K562 (cell line): ENCODE measurements around the gene KCND3. TPM values are rescaled to one million over a fixed set of nuclear protein-coding genes. Genes with fewer than 3 reads are reported as not detected.

Experiments
- BRF1 ChIP-seq: IDR thresholded peaks from 3 replicates; pipeline ENCODE4 v1.6.1; 2011; ENCODE audit warnings: borderline replicate concordance, mild to moderate bottlenecking; ENCODE audit not compliant: insufficient read length; ENCODE audit errors: extremely low read depth
- CHCHD3 ChIP-seq: fragments of 250-450 bp; sonication (Bioruptor Pico); IDR thresholded peaks from 2 replicates; pipeline ENCODE4 v2.1.2; 2022; ENCODE audit warnings: mild to moderate bottlenecking
- CHD1 ChIP-seq: fragments of 200-600 bp; sonication (generic); IDR thresholded peaks from one replicate; pipeline ENCODE4 v1.6.1; 2012; ENCODE audit warnings: mild to moderate bottlenecking, moderate library complexity, low read length, inconsistent platforms
- CSDE1 ChIP-seq, 2 experiments: fragments of 450-650 bp; IDR thresholded peaks; 2 replicates each; pipeline ENCODE4 v1.6.1; 2016; ENCODE audit warnings: mild to moderate bottlenecking in 1 of 2
- DMBX1 ChIP-seq: fragments of 250-450 bp; sonication (Bioruptor Pico); IDR thresholded peaks from 2 replicates; pipeline ENCODE4 v1.8.0; 2022; ENCODE audit warnings: inconsistent platforms, mild to moderate bottlenecking, moderate library complexity, borderline replicate concordance
- ESRRA ChIP-seq: fragments of 450-650 bp; IDR thresholded peaks from 2 replicates; pipeline ENCODE4 v1.6.1; 2014; ENCODE audit warnings: low read depth, mild to moderate bottlenecking, moderate library complexity, borderline replicate concordance
- ETS2 ChIP-seq: IDR thresholded peaks from 2 replicates; pipeline ENCODE4 v1.6.1; 2016; ENCODE audit warnings: borderline replicate concordance, missing genetic modification characterization, mild to moderate bottlenecking, moderate library complexity, missing compliant biosample characterization; ENCODE audit not compliant: poor library complexity, severe bottlenecking
- GATA2 ChIP-seq: sonication (generic); formaldehyde crosslinking; IDR thresholded peaks from 2 replicates; pipeline ENCODE4 v1.4.0; 2020; ENCODE audit warnings: mild to moderate bottlenecking, missing genetic modification reagents
- HMGN3 ChIP-seq: IDR thresholded peaks from 2 replicates; pipeline ENCODE4 v1.6.1; 2011; ENCODE audit warnings: borderline replicate concordance, low read depth, mild to moderate bottlenecking, mixed read lengths, low read length; ENCODE audit not compliant: insufficient read length; ENCODE audit errors: extremely low read depth
- HNRNPK ChIP-seq: fragments of 200-400 bp; formaldehyde crosslinking; IDR thresholded peaks from one replicate; pipeline ENCODE4 v1.6.1; 2018; ENCODE audit warnings: mild to moderate bottlenecking, low read depth, low read length; ENCODE audit not compliant: poor library complexity, severe bottlenecking
- MIER1 ChIP-seq: fragments of 450-650 bp; IDR thresholded peaks from 2 replicates; pipeline ENCODE4 v1.6.1; 2016; ENCODE audit warnings: antibody characterized with exemption, mild to moderate bottlenecking, low read depth
- NCOA6 ChIP-seq: fragments of 450-650 bp; IDR thresholded peaks from 2 replicates; pipeline ENCODE4 v1.6.1; 2017; ENCODE audit warnings: mild to moderate bottlenecking
- NCOR1 ChIP-seq: fragments of 450-650 bp; IDR thresholded peaks from 2 replicates; pipeline ENCODE4 v1.6.1; 2016; ENCODE audit warnings: mild to moderate bottlenecking, moderate library complexity
- NUFIP1 ChIP-seq: fragments of 450-650 bp; IDR thresholded peaks from 2 replicates; pipeline ENCODE4 v1.6.1; 2018; ENCODE audit not compliant: partially characterized antibody
- PPARD ChIP-seq: fragments of 250-450 bp; sonication (Bioruptor Pico); IDR thresholded peaks from 2 replicates; pipeline ENCODE4 v1.8.0; 2022; ENCODE audit warnings: inconsistent platforms, mild to moderate bottlenecking, moderate library complexity
- PTBP1 ChIP-seq: fragments of 200-400 bp; formaldehyde crosslinking; IDR thresholded peaks from 2 replicates; pipeline ENCODE4 v1.6.1; 2017; ENCODE audit warnings: low read depth, low read length
- SMAD3 ChIP-seq: fragments of 450-650 bp; formaldehyde crosslinking; conservative IDR thresholded peaks from 2 replicates; pipeline ENCODE4 v1.4.0; 2020; ENCODE audit warnings: mild to moderate bottlenecking
- SNIP1 ChIP-seq: fragments of 450-650 bp; IDR thresholded peaks from 2 replicates; pipeline ENCODE4 v1.7.1; 2017; ENCODE audit warnings: low read depth, mild to moderate bottlenecking
- SREBF1 ChIP-seq: fragments of 150-350 bp; IDR thresholded peaks from 2 replicates; pipeline ENCODE4 v1.6.1; 2014; ENCODE audit warnings: antibody characterized with exemption, low read depth, low read length, borderline replicate concordance
- TEAD4 ChIP-seq, 2 experiments: sonication (generic) in 1 of 2; formaldehyde crosslinking in 1 of 2; IDR thresholded peaks; 2 replicates each; pipeline versions ENCODE4 v1.6.1 to v1.8.0; 2012 to 2022; ENCODE audit warnings: borderline replicate concordance in 1 of 2, inconsistent platforms in 1 of 2, low read length in 1 of 2, mild to moderate bottlenecking in 1 of 2, missing genetic modification reagents in 1 of 2
- WHSC1 ChIP-seq: IDR thresholded peaks from one replicate; pipeline ENCODE4 v1.6.1; 2012; ENCODE audit warnings: low read length, control low read depth, inconsistent platforms
- ZNF561 ChIP-seq: fragments of 450-650 bp; formaldehyde crosslinking; conservative IDR thresholded peaks from 2 replicates; pipeline ENCODE4 v1.4.0; 2020; ENCODE audit warnings: mild to moderate bottlenecking, moderate library complexity
- polyA plus RNA-seq, 8 experiments: library from polyadenylated mRNA; depleted of rRNA in 4 of 8; stranded (reverse) in 5 of 8; unstranded in 3 of 8; fragments of >200 nt; fragmentation: Nextera tagmentation in 2 of 8; fragmentation: Illumina TruSeq in 1 of 8; extraction: Ambion mirVana in 2 of 8; extraction: Trizol in 1 of 8; gene quantifications; 2 replicates each; pipeline versions ENCODE4 v1.2.1 to v1.2.3, GENCODE V29; 2011 to 2014; ENCODE audit warnings: inconsistent platforms in 1 of 8, missing spikeins in 1 of 8
- total RNA-seq, 7 experiments: library from RNA; depleted of rRNA in 6 of 7; stranded (reverse); fragments of >200 nt in 6 of 7; fragmentation: Illumina TruSeq in 2 of 7; extraction: Trizol in 2 of 7; gene quantifications; 2 replicates each; pipeline versions ENCODE4 v1.2.1 to v1.2.3, GENCODE V29; 2011 to 2021; ENCODE audit warnings: low replicate concordance in 1 of 7
- TF ChIP-seq, protein P1 (sequence below): fragments of 450-650 bp; formaldehyde crosslinking; IDR thresholded peaks from 2 replicates; pipeline ENCODE4 v1.4.0; 2020; ENCODE audit warnings: mild to moderate bottlenecking, moderate library complexity
- TF ChIP-seq, protein P2 (sequence below): IDR thresholded peaks from 2 replicates; pipeline ENCODE4 v1.6.1; 2011; ENCODE audit not compliant: insufficient read length; ENCODE audit errors: extremely low read depth
- TF ChIP-seq, protein P3 (sequence below): fragments of 450-650 bp; IDR thresholded peaks from 2 replicates; pipeline ENCODE4 v1.6.1; 2016; ENCODE audit warnings: low read depth, mild to moderate bottlenecking, moderate library complexity
- TF ChIP-seq, protein P4 (sequence below): sonication (generic); formaldehyde crosslinking; IDR thresholded peaks from 2 replicates; pipeline ENCODE4 v1.8.0; 2022; ENCODE audit warnings: mild to moderate bottlenecking, missing genetic modification reagents, borderline replicate concordance

Gene KCND3
- total and polyA plus RNA-seq, 9 of the 15 experiments (the other 6 are each of a cell fraction or from before 2014, with no cell fraction given): not detected

DNA sequence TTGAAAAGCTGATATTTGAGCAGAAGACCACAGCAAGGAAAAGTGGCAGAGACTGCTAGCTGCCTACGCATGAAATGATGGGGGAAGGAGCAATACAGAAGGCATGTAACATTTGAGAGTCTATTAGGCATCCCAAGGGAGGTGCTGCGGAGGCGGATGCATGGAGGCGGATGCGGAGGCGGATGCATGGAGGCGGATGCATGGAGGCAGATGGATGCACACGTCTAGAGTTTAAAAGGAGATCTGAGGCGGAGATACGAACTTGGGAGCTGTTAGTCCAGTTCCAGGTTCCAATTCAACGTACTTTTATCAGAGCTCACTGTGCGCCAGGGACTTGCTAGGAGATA lies 234.5 kb downstream of the KCND3 start (continued):
- TF ChIP-seq, protein P1, sequence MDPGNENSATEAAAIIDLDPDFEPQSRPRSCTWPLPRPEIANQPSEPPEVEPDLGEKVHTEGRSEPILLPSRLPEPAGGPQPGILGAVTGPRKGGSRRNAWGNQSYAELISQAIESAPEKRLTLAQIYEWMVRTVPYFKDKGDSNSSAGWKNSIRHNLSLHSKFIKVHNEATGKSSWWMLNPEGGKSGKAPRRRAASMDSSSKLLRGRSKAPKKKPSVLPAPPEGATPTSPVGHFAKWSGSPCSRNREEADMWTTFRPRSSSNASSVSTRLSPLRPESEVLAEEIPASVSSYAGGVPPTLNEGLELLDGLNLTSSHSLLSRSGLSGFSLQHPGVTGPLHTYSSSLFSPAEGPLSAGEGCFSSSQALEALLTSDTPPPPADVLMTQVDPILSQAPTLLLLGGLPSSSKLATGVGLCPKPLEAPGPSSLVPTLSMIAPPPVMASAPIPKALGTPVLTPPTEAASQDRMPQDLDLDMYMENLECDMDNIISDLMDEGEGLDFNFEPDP (CRISPR knock-in tag): no peak
- TF ChIP-seq ETS2 (tag) (no peak), NUFIP1 (no peak), BRF1 (no peak), HNRNPK (no peak), PTBP1 (no peak), CHCHD3 (CRISPR knock-in tag) (no peak), NCOR1 (no peak), NCOA6 (no peak), MIER1 (no peak), ESRRA (no peak), DMBX1 (CRISPR knock-in tag) (no peak), SMAD3 (0 out of 2 replicates have a peak, but pooled peaks have one; percentile 19), CHD1 (peak; percentile 39), PPARD (CRISPR knock-in tag) (no peak), CSDE1 (IDR thresholded peaks at IDR 0.05) (no peak), ZNF561 (CRISPR knock-in tag) (no peak), GATA2 (CRISPR knock-in tag) (peak; percentile 26; the same call in 1 of the 2 replicates), HMGN3 (no peak), SREBF1 (no peak), SNIP1 (no peak), WHSC1 (no peak), TEAD4 (IDR thresholded peaks at IDR 0.05; ENCODE audit: low read length) (peak; percentile 74), TEAD4 (CRISPR knock-in tag; IDR thresholded peaks at IDR 0.05; ENCODE audit: borderline replicate concordance) (no peak)
- TF ChIP-seq, protein P2, sequence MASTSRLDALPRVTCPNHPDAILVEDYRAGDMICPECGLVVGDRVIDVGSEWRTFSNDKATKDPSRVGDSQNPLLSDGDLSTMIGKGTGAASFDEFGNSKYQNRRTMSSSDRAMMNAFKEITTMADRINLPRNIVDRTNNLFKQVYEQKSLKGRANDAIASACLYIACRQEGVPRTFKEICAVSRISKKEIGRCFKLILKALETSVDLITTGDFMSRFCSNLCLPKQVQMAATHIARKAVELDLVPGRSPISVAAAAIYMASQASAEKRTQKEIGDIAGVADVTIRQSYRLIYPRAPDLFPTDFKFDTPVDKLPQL: no peak
- TF ChIP-seq, protein P3, sequence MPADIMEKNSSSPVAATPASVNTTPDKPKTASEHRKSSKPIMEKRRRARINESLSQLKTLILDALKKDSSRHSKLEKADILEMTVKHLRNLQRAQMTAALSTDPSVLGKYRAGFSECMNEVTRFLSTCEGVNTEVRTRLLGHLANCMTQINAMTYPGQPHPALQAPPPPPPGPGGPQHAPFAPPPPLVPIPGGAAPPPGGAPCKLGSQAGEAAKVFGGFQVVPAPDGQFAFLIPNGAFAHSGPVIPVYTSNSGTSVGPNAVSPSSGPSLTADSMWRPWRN: peak; percentile 34; the same call in 1 of the 2 replicates
- TF ChIP-seq, protein P4, sequence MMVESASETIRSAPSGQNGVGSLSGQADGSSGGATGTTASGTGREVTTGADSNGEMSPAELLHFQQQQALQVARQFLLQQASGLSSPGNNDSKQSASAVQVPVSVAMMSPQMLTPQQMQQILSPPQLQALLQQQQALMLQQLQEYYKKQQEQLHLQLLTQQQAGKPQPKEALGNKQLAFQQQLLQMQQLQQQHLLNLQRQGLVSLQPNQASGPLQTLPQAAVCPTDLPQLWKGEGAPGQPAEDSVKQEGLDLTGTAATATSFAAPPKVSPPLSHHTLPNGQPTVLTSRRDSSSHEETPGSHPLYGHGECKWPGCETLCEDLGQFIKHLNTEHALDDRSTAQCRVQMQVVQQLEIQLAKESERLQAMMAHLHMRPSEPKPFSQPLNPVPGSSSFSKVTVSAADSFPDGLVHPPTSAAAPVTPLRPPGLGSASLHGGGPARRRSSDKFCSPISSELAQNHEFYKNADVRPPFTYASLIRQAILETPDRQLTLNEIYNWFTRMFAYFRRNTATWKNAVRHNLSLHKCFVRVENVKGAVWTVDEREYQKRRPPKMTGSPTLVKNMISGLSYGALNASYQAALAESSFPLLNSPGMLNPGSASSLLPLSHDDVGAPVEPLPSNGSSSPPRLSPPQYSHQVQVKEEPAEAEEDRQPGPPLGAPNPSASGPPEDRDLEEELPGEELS: no peak
